A673 (cell line): Measurements from ENCODE around the gene MIPOL1. TPM values are rescaled to one million over a fixed set of nuclear protein-coding genes. Genes with fewer than 3 reads are reported as not detected.

ENCODE experiments used
- BruUV-seq: library from RNA; stranded (reverse); fragments of 400-500 nt; replicated peaks from 2 replicates; lab custom pipeline; 2021; lab: Mats Ljungman, UMichigan
- CTCF ChIA-PET: fragments of 300-600 bp; sonication (Branson Sonifier 250); formaldehyde crosslinking; loops from one replicate; lab custom pipeline; 2022; ENCODE audit warnings: antibody characterized with exemption; lab: Charles Lee
- POLR2A ChIA-PET: fragments of 300-600 bp; sonication (Branson Sonifier 250); formaldehyde crosslinking; loops from one replicate; lab custom pipeline; 2022; ENCODE audit warnings: antibody characterized with exemption; ENCODE audit not compliant: low non-redundant PET; lab: Charles Lee
- DNase-seq: peaks from one replicate; pipeline ENCODE4 v3.0.0-alpha.2; 2015; ENCODE audit warnings: low spot score
- H3K27ac ChIP-seq: fragments of 200-600 bp; sonication (generic); 2 replicates; pipeline ENCODE4 v1.5.1; 2016; ENCODE audit warnings: mixed run types, low read depth, mild to moderate bottlenecking, mixed read lengths, antibody characterized with exemption, low read length; ENCODE audit not compliant: poor library complexity, severe bottlenecking
- H3K27me3 ChIP-seq: fragments of 200-600 bp; sonication (generic); replicated peaks from 2 replicates; pipeline ENCODE4 v1.6.1; 2017; ENCODE audit warnings: mixed run types, low read depth, mild to moderate bottlenecking, mixed read lengths, antibody characterized with exemption, low read length; ENCODE audit not compliant: insufficient read depth, poor library complexity
- H3K36me3 ChIP-seq: fragments of 200-600 bp; sonication (generic); 2 replicates; pipeline ENCODE4 v1.6.1; 2016; ENCODE audit warnings: mixed run types, mild to moderate bottlenecking, mixed read lengths, antibody characterized with exemption, low read length; ENCODE audit not compliant: insufficient read depth, poor library complexity, severe bottlenecking
- H3K4me1 ChIP-seq: fragments of 200-600 bp; sonication (generic); 2 replicates; pipeline ENCODE4 v1.6.1; 2017; ENCODE audit warnings: mixed run types, mild to moderate bottlenecking, mixed read lengths, antibody characterized with exemption, low read length; ENCODE audit not compliant: insufficient read depth, poor library complexity, severe bottlenecking
- H3K4me3 ChIP-seq: fragments of 200-600 bp; sonication (generic); 2 replicates; pipeline ENCODE4 v1.5.1; 2016; ENCODE audit warnings: low read depth, mixed run types, mild to moderate bottlenecking, mixed read lengths, low read length; ENCODE audit not compliant: poor library complexity, severe bottlenecking
- H3K9me3 ChIP-seq: fragments of 200-600 bp; sonication (generic); 2 replicates; pipeline ENCODE4 v1.6.1; 2016; ENCODE audit warnings: mixed run types, low read depth, mild to moderate bottlenecking, mixed read lengths, antibody characterized with exemption, low read length; ENCODE audit not compliant: poor library complexity, severe bottlenecking
- EZH2 ChIP-seq: fragments of 200-600 bp; sonication (generic); IDR thresholded peaks from 2 replicates; pipeline ENCODE4 v1.6.1; 2017; ENCODE audit warnings: borderline replicate concordance, low read depth, mild to moderate bottlenecking, mixed read lengths, antibody characterized with exemption, low read length; ENCODE audit not compliant: poor library complexity, severe bottlenecking
- intact Hi-C: fragments of 100-400 bp; cut with micrococcal nuclease; formaldehyde crosslinking; loops from one replicate; pipeline ENCODE4 v1.10.0; 2022; ENCODE audit not compliant: unreplicated experiment
- total RNA-seq: library from RNA; stranded (reverse); gene quantifications from 2 replicates; pipeline ENCODE4 v1.2.3, GENCODE V29; 2021
- TF ChIP-seq, protein P1 (sequence below): fragments of 300-800, 200-600 bp; sonication (generic); conservative IDR thresholded peaks from 2 replicates; pipeline ENCODE4 v1.5.1; 2017; ENCODE audit warnings: low read depth, mild to moderate bottlenecking, antibody characterized with exemption, low read length, moderate library complexity, mixed read lengths

Gene MIPOL1
- total RNA-seq, 1 experiment from 2014 or later, result 15.0 TPM

DNA sequence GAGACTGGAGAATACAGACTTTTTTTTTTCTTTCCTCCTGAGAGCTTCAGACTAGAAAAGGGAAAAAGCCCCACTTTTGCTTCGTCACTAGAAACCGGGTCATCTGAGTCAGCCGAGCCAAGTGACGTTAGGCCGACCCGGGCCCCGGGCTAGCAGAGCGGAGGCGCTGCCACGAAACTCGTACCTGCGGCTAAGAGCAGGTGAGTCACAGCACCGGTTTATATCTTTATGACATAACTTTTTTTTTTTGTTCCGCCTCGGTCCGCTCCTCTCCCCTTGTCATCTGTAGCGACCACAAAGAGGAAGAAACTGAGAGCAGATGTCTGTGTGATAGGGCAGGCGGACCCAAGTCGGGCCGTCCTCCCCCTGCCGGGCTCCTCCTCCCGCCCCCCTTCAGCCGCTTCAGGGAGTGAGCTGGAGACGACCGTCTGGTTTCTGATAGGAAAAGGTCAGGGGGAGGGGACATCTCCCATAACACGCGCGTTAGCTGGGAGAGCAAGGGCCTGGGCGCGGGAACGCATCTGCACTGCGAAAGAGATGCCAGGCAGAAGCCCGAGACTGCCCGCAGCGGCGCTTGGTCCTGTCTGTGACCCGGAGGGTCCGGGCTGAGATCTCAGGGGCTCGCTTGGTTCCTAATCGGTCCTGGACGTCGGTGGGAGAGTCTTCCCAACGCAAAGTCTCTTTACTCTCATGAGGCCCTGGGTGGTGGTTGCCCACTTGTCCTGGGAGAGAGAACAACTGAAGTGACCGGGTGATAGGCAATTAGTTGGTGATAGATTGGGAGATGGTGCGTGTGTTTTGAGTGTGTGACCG lies 398.3 kb downstream of the MIPOL1 start:
- POLR2A ChIA-PET, result no interaction called here
- Histone ChIP-seq H3K9me3 (no peaks in the 10 kb centered on the region), H3K36me3 (no peaks in the 10 kb centered on the region), H3K4me1 (peaks cover 25% of the 10 kb centered on the region), H3K27me3 (peaks cover 72% of the 10 kb centered on the region), H3K27ac (no peak overlapping the region), H3K4me3 (peak overlapping the region; percentile 68)
- intact Hi-C loops, result no loop called here
- no peak for DNase-seq
- BruUV-seq, result no TSS peak
- TF ChIP-seq EZH2, result no peak
- TF ChIP-seq, protein P1, sequence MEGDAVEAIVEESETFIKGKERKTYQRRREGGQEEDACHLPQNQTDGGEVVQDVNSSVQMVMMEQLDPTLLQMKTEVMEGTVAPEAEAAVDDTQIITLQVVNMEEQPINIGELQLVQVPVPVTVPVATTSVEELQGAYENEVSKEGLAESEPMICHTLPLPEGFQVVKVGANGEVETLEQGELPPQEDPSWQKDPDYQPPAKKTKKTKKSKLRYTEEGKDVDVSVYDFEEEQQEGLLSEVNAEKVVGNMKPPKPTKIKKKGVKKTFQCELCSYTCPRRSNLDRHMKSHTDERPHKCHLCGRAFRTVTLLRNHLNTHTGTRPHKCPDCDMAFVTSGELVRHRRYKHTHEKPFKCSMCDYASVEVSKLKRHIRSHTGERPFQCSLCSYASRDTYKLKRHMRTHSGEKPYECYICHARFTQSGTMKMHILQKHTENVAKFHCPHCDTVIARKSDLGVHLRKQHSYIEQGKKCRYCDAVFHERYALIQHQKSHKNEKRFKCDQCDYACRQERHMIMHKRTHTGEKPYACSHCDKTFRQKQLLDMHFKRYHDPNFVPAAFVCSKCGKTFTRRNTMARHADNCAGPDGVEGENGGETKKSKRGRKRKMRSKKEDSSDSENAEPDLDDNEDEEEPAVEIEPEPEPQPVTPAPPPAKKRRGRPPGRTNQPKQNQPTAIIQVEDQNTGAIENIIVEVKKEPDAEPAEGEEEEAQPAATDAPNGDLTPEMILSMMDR, result no peak
- CTCF ChIA-PET, result no interaction called here

DNA sequence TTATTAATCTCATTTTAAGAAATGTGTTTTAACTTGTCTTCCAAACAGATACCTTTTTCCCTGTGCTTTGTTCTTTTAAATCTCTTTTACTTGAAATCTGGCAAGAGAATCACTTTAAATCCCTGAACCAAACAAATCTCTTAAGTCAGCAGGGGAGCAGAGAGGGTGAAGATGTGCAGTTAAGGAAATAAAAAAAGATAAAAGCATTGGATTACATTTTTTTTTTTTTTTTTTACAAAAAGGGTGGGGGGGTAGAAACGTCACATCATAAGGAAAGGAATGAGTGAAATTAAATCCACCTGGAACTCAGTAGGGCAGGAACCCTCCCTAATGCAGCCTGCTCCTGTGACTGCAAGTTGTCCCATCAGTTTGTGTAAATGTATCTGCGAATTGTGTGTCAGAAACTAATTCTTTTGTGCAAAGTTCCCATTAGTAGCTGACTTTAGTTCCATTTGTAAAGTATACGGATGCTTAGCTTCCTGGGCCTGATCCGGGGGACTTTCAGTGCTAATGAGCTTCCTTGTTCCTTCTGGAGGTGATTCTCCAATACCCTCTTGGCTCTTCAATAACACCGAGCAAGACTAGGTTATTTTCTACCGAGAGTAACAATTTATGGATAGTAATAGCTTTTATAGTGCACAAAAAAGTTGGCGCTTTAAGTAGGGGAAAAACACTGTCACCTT lies 399.2 kb downstream of the MIPOL1 start:
- CTCF ChIA-PET, result interaction anchor here (0.6 to 0.9 kb wide), 2 partner anchors 8 to 72 kb away, joined by 3 to 4 read pairs; no protein-coding TSS in a partner anchor
- Histone ChIP-seq H3K27me3 (peaks cover 72% of the 10 kb centered on the region), H3K4me1 (peaks cover 20% of the 10 kb centered on the region), H3K9me3 (no peaks in the 10 kb centered on the region), H3K27ac (no peak overlapping the region), H3K4me3 (no peak overlapping the region), H3K36me3 (no peaks in the 10 kb centered on the region)
- POLR2A ChIA-PET, result no interaction called here
- intact Hi-C loops, result no loop called here
- TF ChIP-seq EZH2, result no peak
- TF ChIP-seq, protein P1, result no peak
- no TSS peak for BruUV-seq
- DNase-seq, result no peak

GRCh38 chr14:37597538-37597913 lies 399.8 kb downstream of the MIPOL1 start:
- H3K4me3 ChIP-seq, result no peak overlapping the region

More at GRCh38 chr14:37597538-37597913, 399.8 kb downstream of the MIPOL1 start:
- Histone ChIP-seq H3K9me3 (no peaks in the 10 kb centered on the region), H3K27me3 (peaks cover 72% of the 10 kb centered on the region), H3K36me3 (no peaks in the 10 kb centered on the region), H3K4me1 (peaks cover 20% of the 10 kb centered on the region), H3K27ac (no peak overlapping the region)
- CTCF ChIA-PET, result interaction anchor here (0.9 kb wide), 1 partner anchor 9 kb away, joined by 4 read pairs; no protein-coding TSS in a partner anchor
- DNase-seq, result no peak
- TF ChIP-seq, protein P1, result peak; percentile 49
- TF ChIP-seq EZH2, result no peak
- no TSS peak for BruUV-seq
- intact Hi-C loops, result no loop called here
- POLR2A ChIA-PET, result no interaction called here
